ENCODE measurements around the gene ABCB8. TPM values are rescaled to one million over a fixed set of nuclear protein-coding genes. Genes with fewer than 3 reads are reported as not detected.
"Not testable (repeated sequence)": the region's sequence is repeated elsewhere in the genome, so short reads cannot be mapped to it uniquely, and the experiment has no call there.

Gene ABCB8
- total RNA-seq, 1 donor from 2014 or later: 56.9 TPM

DNA sequence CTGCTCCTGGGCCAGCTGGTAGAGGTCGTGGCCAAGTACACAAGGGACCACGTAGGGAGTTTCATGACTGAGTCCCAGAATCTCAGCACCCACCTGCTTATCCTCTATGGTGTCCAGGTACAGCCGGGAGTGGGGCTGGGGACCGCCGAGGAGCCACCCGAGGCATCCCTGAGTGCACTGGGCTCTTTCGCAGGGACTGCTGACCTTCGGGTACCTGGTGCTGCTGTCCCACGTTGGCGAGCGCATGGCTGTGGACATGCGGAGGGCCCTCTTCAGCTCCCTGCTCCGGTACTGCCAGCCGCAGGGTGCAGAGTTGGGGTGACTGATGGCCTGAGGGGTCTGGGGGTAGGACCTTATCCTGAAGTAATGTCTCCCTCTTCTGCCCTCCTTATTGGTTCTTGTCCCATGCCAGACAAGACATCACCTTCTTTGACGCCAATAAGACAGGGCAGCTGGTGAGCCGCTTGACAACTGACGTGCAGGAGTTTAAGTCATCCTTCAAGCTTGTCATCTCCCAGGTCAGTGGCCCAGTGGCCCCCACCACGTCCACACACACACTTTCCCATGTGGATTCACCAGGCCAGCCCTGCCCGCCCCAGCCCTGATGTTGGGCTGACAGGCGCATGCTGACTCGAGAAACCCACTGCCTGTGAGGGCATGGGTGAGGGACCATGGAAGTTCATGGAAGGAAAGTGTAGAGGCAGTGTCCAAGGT, 6.2 kb downstream of the ABCB8 start:
- no peaks in the 10 kb centered on the region for H3K27me3 Mint-ChIP-seq (ENCODE audit: insufficient read depth)
- DNase-seq (ENCODE audit: low spot score): no peak
- H3K27ac Mint-ChIP-seq: no peak overlapping the region
- peaks cover 15% of the 10 kb centered on the region for H3K4me1 Mint-ChIP-seq (ENCODE audit: low read depth)
- no peaks in the 10 kb centered on the region for H3K9me3 Mint-ChIP-seq
- H3K36me3 Mint-ChIP-seq (ENCODE audit: low read depth): peaks cover 4% of the 10 kb centered on the region
- intact Hi-C loops (cut with micrococcal nuclease): no loop called here
- no peak overlapping the region for H3K4me3 Mint-ChIP-seq

DNA sequence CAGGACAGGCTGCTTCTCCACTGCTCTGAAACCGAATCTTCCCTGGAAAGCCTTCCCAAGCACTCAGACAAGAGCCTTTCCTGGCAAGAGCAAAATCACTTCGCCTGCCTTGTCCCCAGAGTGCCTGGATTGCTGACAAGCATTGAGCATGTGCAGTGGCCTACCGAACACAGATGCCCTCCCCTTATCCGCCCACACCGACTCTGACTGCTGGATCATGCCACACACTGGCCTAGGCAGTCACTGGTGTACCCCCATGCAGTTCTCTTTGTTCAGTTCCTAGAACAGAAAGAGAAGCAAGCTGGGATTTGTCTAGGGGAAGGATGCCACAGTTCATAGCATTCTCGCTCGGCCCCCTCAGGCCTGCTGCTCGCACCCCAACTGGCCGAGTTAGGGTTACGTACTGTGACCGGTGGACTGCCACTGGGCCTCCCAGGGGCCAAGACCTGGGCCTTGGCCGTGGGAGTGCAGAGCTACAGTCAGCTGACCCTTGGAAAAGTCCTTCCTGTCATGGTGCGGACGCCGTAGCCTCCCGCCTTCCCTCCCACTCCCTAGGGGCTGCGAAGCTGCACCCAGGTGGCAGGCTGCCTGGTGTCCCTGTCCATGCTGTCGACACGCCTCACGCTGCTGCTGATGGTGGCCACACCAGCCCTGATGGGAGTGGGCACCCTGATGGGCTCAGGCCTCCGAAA, 6.9 kb downstream of the ABCB8 start:
- Mint-ChIP-seq H3K4me3 (no peak overlapping the region), H3K27me3 (ENCODE audit: insufficient read depth) (no peaks in the 10 kb centered on the region), H3K9me3 (no peaks in the 10 kb centered on the region), H3K36me3 (ENCODE audit: low read depth) (peaks cover 4% of the 10 kb centered on the region), H3K4me1 (ENCODE audit: low read depth) (peaks cover 18% of the 10 kb centered on the region), H3K27ac (no peak overlapping the region)
- DNase-seq (ENCODE audit: low spot score): no peak
- intact Hi-C loops (cut with micrococcal nuclease): no loop called here

DNA sequence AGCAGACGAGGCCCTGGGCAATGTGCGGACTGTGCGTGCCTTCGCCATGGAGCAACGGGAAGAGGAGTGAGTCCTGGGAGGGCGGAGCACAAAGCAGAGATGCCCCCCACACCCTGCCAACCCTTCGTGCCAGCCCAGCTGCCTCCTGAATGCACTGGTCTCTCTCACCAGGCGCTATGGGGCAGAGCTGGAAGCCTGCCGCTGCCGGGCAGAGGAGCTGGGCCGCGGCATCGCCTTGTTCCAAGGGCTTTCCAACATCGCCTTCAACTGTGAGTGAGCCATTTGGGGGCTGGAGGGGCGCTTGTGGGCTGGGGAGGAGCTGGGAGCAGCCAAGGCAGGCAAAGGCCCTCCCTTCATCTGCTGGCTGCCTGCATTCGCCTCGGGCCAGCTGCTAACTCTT, 7.7 kb downstream of the ABCB8 start:
- H3K4me3 Mint-ChIP-seq: no peak overlapping the region
- peaks cover 18% of the 10 kb centered on the region for H3K4me1 Mint-ChIP-seq (ENCODE audit: low read depth)
- no peak overlapping the region for H3K27ac Mint-ChIP-seq
- DNase-seq (ENCODE audit: low spot score): no peak
- H3K27me3 Mint-ChIP-seq (ENCODE audit: insufficient read depth): no peaks in the 10 kb centered on the region
- intact Hi-C loops (cut with micrococcal nuclease): no loop called here
- peaks cover 4% of the 10 kb centered on the region for H3K36me3 Mint-ChIP-seq (ENCODE audit: low read depth)
- no peaks in the 10 kb centered on the region for H3K9me3 Mint-ChIP-seq

DNA sequence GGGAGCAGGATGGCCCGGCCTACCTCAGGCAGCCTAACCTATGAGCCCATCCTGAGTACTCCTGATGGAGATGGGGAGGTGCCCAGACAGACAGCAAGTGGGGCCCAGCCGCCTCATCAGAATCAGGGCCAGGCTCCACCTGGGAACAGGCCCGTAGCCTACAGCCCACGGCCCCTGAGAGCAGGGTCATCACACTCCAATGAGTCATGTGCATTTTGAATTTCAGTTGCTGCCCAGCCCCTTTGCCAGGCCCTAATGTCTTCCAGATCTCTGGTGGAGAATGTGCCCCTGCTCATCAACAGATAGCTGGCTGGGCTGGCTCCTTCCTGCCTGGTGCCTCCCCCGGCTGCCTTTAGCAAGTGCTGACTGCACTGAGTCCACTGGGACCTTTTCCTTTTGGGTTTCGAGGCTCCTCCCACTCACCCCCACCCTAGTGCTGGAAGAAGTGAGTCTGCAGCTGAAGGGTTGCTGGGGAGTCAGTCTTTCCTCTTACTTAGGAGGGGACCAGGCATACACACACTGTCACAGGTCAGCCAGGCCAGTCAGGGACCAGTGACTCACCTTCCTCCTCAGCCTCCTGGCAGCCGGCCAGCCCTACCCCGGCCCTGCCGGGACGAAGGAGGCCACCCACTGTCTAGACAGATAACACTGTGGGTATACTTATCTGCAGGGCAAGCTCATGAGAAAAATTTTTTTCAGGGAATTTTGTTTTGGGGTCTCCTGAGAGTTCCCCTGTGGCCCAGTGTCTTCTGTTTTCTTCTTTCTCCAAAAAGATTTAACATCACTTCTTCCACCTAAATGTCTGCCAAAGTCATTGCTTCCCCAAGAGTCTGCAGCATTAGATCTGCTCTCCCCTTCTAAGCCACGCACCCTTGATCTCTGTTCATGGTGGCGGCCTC, 10.9 kb downstream of the ABCB8 start:
- Mint-ChIP-seq H3K27ac (peak overlapping the region; percentile 96), H3K4me3 (peak overlapping the region; percentile 19), H3K36me3 (ENCODE audit: low read depth) (peaks cover 2% of the 10 kb centered on the region), H3K9me3 (no peaks in the 10 kb centered on the region), H3K4me1 (ENCODE audit: low read depth) (peaks cover 18% of the 10 kb centered on the region), H3K27me3 (ENCODE audit: insufficient read depth) (no peaks in the 10 kb centered on the region)
- DNase-seq (ENCODE audit: low spot score): no peak
- intact Hi-C loops (cut with micrococcal nuclease): loop anchor here (1.0 kb wide), 5 partner anchors 11 to 41 kb away; partner anchors contain the start of genes ABCB8 and FASTK

DNA sequence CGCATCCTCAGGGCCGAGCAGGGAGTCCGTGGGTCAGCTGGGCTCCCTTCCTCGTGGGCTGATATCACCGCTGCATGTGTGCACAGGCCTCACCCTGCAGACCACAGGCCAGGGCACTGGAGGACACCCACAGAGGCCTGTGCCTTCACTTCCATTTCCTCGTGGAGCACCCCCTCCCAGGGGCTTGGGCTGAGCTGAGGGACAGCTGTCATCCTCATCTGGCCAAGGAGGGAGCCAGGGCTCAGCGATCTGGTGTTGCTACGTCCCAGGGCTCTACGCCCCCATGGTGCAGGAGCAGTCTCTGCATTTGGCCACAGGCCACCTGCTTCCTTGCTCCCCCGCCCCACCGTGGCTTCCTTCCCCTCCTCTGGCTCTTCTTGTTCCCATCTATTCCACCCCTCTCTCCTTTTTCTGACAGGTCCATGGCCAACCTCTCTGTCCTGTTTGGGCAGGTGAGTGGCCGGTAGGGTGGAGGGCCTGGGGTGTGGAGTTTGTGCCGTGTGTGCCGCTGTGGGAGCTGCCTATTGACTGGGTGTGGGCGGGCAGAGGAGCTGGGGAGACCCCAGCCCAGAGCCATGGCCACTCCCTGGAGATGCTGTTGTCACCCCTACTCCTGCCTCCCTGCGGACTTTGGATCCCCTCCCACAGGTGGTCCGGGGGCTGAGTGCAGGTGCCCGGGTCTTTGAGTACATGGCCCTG, 11.7 kb downstream of the ABCB8 start:
- H3K4me3 Mint-ChIP-seq: no peak overlapping the region
- no peaks in the 10 kb centered on the region for H3K27me3 Mint-ChIP-seq (ENCODE audit: insufficient read depth)
- H3K9me3 Mint-ChIP-seq: no peaks in the 10 kb centered on the region
- no peak for DNase-seq (ENCODE audit: low spot score)
- intact Hi-C loops (cut with micrococcal nuclease): loop anchor here (1.0 kb wide), 5 partner anchors 12 to 40 kb away; partner anchors contain the start of genes ABCB8 and FASTK
- peaks cover 4% of the 10 kb centered on the region for H3K36me3 Mint-ChIP-seq (ENCODE audit: low read depth)
- H3K4me1 Mint-ChIP-seq (ENCODE audit: low read depth): peaks cover 18% of the 10 kb centered on the region
- H3K27ac Mint-ChIP-seq: peak overlapping the region; percentile 96

DNA sequence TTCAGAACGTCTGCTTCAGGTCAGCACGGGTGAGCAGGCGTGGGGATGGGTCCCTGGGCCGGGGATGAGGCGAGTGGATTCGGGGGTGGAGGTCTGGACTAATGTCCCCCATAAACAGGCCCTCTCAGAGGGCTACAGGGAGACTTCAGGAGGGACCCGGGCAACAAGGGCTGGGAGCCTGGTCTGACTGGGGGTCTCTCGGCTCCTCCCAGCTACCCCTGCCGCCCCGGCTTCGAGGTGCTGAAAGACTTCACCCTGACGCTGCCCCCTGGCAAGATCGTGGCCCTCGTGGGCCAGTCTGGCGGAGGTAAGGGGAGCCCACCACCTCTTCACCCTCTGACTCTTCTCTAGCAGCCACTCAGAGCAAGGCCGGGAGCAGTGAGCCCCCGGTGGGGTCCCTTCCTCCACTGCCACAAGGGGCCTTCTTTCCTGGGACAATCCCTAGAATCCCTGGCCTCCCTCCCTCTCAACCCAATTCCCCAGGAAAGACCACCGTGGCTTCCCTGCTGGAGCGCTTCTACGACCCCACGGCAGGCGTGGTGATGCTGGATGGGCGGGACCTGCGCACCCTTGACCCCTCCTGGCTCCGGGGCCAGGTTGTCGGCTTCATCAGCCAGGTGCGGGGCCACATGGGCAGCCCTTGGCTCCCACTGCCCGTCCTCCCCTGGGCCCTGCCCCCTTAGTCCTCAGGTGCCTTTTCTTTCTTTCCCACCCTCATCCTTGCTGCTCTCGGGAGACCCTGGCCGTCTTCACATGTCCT, 12.5 kb downstream of the ABCB8 start:
- no peaks in the 10 kb centered on the region for H3K27me3 Mint-ChIP-seq (ENCODE audit: insufficient read depth)
- H3K4me3 Mint-ChIP-seq: no peak overlapping the region
- intact Hi-C loops (cut with micrococcal nuclease): no loop called here
- H3K4me1 Mint-ChIP-seq (ENCODE audit: low read depth): peaks cover 18% of the 10 kb centered on the region
- peaks cover 4% of the 10 kb centered on the region for H3K36me3 Mint-ChIP-seq (ENCODE audit: low read depth)
- H3K9me3 Mint-ChIP-seq: no peaks in the 10 kb centered on the region
- no peak for DNase-seq (ENCODE audit: low spot score)
- no peak overlapping the region for H3K27ac Mint-ChIP-seq

DNA sequence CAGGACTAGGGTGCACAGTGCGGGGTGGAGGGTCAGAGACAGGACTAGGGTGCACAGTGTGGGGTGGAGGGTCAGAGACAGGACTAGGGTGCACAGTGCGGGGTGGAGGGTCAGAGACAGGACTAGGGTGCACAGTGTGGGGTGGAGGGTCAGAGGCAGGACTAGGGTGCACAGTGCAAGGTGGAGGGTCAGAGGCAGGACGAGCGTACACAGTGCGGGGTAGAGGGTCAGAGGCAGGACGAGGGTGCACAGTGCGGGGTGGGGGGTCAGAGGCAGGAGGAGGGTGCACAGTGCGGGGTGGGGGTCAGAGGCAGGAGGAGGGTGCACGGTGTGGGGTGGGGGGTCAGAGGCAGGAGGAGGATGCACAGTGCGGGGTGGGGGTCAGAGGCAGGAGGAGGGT, 15.2 kb downstream of the ABCB8 start:
- DNase-seq (ENCODE audit: low spot score); H3K27me3 Mint-ChIP-seq (ENCODE audit: insufficient read depth); H3K36me3 Mint-ChIP-seq (ENCODE audit: low read depth); H3K9me3 Mint-ChIP-seq; H3K4me3 Mint-ChIP-seq; H3K27ac Mint-ChIP-seq; intact Hi-C loops (cut with micrococcal nuclease): not testable (repeated sequence)
- H3K4me1 Mint-ChIP-seq (ENCODE audit: low read depth): peaks cover 17% of the 10 kb centered on the region

DNA sequence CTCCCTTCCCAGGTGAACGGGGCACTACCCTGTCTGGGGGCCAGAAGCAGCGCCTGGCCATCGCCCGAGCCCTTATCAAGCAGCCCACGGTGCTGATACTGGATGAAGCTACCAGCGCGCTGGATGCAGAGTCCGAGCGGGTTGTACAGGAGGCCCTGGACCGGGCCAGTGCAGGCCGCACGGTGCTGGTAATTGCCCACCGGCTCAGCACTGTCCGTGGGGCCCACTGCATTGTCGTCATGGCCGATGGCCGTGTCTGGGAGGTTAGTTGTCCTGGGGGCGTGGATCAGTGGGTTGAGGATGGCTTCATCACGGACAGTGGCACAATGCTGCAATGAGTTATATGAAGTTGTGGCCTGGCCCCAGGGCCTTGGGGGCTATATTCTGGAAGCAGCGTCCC, 15.7 kb downstream of the ABCB8 start:
- intact Hi-C loops (cut with micrococcal nuclease): no loop called here
- Mint-ChIP-seq H3K4me3 (no peak overlapping the region), H3K27me3 (ENCODE audit: insufficient read depth) (no peaks in the 10 kb centered on the region), H3K36me3 (ENCODE audit: low read depth) (peaks cover 4% of the 10 kb centered on the region), H3K4me1 (ENCODE audit: low read depth) (peaks cover 12% of the 10 kb centered on the region), H3K27ac (no peak overlapping the region), H3K9me3 (no peaks in the 10 kb centered on the region)
- DNase-seq (ENCODE audit: low spot score): no peak

DNA sequence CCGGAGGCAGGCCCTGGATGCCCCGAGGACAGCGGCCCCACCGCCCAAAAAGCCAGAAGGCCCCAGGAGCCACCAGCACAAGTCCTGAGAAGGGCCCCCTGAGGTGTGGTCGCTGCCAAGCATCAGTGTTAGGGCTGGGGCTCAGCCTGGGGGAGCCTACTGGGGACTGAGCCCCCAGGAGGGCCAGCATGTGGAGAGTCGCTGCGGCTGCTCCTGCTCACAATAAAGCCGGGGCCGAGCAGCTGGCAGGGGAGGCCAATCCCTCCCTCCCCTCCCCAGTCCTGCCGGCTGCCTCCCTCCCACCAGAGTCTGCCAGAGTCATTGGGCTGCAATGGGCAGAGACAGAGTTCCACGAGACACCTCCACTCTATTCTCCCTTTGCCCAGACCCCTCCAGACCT, 17.0 kb downstream of the ABCB8 start:
- Mint-ChIP-seq H3K4me3 (no peak overlapping the region), H3K4me1 (ENCODE audit: low read depth) (no peaks in the 10 kb centered on the region), H3K36me3 (ENCODE audit: low read depth) (peaks cover 2% of the 10 kb centered on the region), H3K27ac (no peak overlapping the region), H3K9me3 (no peaks in the 10 kb centered on the region), H3K27me3 (ENCODE audit: insufficient read depth) (peaks cover 6% of the 10 kb centered on the region)
- intact Hi-C loops (cut with micrococcal nuclease): no loop called here
- DNase-seq (ENCODE audit: low spot score): no peak

DNA sequence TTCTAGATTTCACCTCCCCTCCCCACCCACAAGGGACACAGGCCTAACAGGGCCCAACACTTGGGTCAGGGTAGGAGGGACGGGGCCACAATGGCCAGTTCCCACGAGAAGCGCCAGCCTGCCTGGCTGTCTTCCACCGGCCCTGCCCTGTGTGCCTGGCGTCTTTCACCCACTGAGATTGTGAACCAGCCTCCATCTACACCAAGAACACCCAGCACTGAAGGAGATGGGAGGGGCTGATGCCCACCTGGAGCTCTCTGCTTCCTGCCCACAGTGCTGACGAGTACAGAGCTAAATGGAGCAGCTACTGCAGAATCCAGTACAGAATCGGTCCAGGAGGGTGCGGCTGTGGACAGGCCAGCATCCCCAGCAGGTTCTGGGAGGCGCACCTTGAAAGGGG, 17.7 kb downstream of the ABCB8 start:
- Mint-ChIP-seq H3K27ac (no peak overlapping the region), H3K9me3 (no peaks in the 10 kb centered on the region), H3K27me3 (ENCODE audit: insufficient read depth) (peaks cover 10% of the 10 kb centered on the region), H3K4me3 (no peak overlapping the region), H3K36me3 (ENCODE audit: low read depth) (peaks cover 2% of the 10 kb centered on the region), H3K4me1 (ENCODE audit: low read depth) (no peaks in the 10 kb centered on the region)
- intact Hi-C loops (cut with micrococcal nuclease): no loop called here
- DNase-seq (ENCODE audit: low spot score): no peak

DNA sequence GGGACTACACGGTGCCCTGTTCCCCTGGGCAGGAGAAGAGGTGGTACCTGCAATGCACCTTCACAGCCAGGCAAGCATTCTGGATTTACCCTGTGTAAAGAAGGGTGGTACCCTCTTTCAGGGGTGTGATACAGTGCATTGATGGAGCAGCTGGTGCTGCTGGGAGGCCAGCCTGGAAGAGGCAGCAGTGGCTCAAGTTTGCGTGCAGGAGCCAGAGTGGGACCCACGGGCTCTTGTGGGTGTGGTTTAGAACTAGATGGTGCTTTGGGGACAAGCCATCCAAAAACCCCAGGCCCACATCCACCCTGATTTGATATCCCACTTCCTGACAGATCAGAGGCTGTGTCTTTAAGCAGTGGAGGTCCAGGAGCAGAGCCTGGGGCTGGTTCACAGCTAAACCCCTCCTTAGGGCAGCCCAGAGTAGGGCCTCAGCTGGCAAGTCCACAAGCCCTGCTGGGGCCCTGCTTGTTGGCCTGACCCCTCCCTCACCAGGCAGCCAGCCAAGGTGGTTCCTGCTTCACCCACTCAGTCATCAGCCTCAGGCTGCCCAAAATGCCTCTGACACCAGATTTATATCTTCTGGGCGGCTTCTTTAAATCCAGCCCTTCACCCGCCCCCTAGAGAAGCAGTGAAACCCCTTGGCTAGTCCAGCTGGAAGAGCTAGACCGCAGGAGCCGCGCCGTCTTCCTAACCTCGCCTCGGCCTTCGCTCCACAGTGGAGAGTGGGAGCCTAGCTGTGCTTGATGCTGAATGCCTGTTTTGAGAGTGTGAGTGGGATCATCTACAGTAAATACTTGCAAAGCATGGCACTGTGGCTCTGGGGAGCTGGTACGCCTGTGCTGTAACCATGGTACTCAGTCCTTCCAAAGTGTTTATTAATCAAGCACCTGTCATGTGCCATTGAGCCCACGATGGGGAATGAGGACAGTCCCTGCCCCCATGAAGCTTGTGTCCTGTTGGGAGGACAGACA, 18.6 kb downstream of the ABCB8 start:
- H3K4me3 Mint-ChIP-seq: no peak overlapping the region
- H3K27me3 Mint-ChIP-seq (ENCODE audit: insufficient read depth): peaks cover 10% of the 10 kb centered on the region
- H3K4me1 Mint-ChIP-seq (ENCODE audit: low read depth): no peaks in the 10 kb centered on the region
- intact Hi-C loops (cut with micrococcal nuclease): no loop called here
- peaks cover 2% of the 10 kb centered on the region for H3K36me3 Mint-ChIP-seq (ENCODE audit: low read depth)
- H3K27ac Mint-ChIP-seq: no peak overlapping the region
- DNase-seq (ENCODE audit: low spot score): no peak
- no peaks in the 10 kb centered on the region for H3K9me3 Mint-ChIP-seq
